B cell (primary cell): ENCODE data around the gene CCDC182. TPM values are rescaled to one million over a fixed set of nuclear protein-coding genes. Genes with fewer than 3 reads are reported as not detected.

Source experiments
- ATAC-seq: fragments of 200-7000 bp; cut with Tn5 transposase; one replicate; pipeline ENCODE4 v1.10.0; 2021; ENCODE audit warnings: low read depth, mild to moderate bottlenecking, moderate number of reproducible peaks, moderate library complexity
- CTCF ChIA-PET: fragments of 350-600 bp; sonication (Branson Sonifier 250); formaldehyde crosslinking; loops from one replicate; lab custom pipeline; 2021; ENCODE audit warnings: antibody characterized with exemption, inconsistent platforms; lab: Charles Lee
- POLR2A ChIA-PET: fragments of 350-600 bp; sonication (Branson Sonifier 250); formaldehyde crosslinking; loops from one replicate; lab custom pipeline; 2021; ENCODE audit warnings: antibody characterized with exemption; lab: Charles Lee
- DNase-seq: peaks from one replicate; pipeline ENCODE4 v3.0.0; 2013
- H2AFZ ChIP-seq: 2 replicates; pipeline ENCODE4 v1.6.1; 2012; ENCODE audit warnings: mild to moderate bottlenecking, low read depth, low read length; ENCODE audit not compliant: insufficient read depth, poor library complexity, severe bottlenecking
- H3K27ac ChIP-seq, 2 donors: 1 replicate in 1 of 2; 2 replicates in 1 of 2; pipeline ENCODE4 v1.5.1; 2012 to 2013; ENCODE audit warnings: low read length in 2 of 2, mild to moderate bottlenecking in 2 of 2, moderate library complexity in 1 of 2
- H3K27me3 ChIP-seq, 4 experiments: fragments of 200-600 bp in 1 of 4; sonication (generic) in 1 of 4; replicated peaks in 1 of 4; 1 replicate in 2 of 4; 2 replicates in 2 of 4; pipeline versions ENCODE4 v1.6.1 to v1.7.0; 2013 to 2016; ENCODE audit warnings: low read length in 3 of 4, mild to moderate bottlenecking in 2 of 4, mixed read lengths in 1 of 4, moderate library complexity in 1 of 4; ENCODE audit not compliant: insufficient read depth in 4 of 4, control insufficient read depth in 3 of 4; ENCODE audit errors: control extremely low read depth in 1 of 4
- H3K36me3 ChIP-seq, 2 experiments: replicated peaks in 1 of 2; 1 replicate in 1 of 2; 2 replicates in 1 of 2; pipeline versions ENCODE4 v1.6.1 to v1.7.1; 2013; ENCODE audit warnings: low read length in 1 of 2; ENCODE audit not compliant: insufficient read depth in 2 of 2, control insufficient read depth in 1 of 2; ENCODE audit errors: control extremely low read depth in 1 of 2, extremely low read depth in 1 of 2
- H3K4me1 ChIP-seq, 2 donors: fragments of 200-600 bp in 1 of 2; sonication (generic) in 1 of 2; 1 replicate in 1 of 2; 2 replicates in 1 of 2; pipeline versions ENCODE4 v1.5.1 to v1.6.1; 2013 to 2017; ENCODE audit warnings: low read length in 2 of 2; ENCODE audit not compliant: control insufficient read depth in 2 of 2, insufficient read depth in 2 of 2
- H3K4me2 ChIP-seq: replicated peaks from 2 replicates; pipeline ENCODE3; 2012; ENCODE audit warnings: mild to moderate bottlenecking, low read depth, low read length; ENCODE audit not compliant: poor library complexity, severe bottlenecking
- H3K4me3 ChIP-seq, 5 experiments: fragments of 200-600 bp in 1 of 5; sonication (generic) in 1 of 5; 1 replicate in 3 of 5; 2 replicates in 2 of 5; pipeline versions ENCODE4 v1.5.1 to v1.7.0; 2011 to 2016; ENCODE audit warnings: low read length in 4 of 5, mild to moderate bottlenecking in 4 of 5, low read depth in 2 of 5, control low read depth in 1 of 5, moderate library complexity in 1 of 5; ENCODE audit not compliant: insufficient read depth in 1 of 5; ENCODE audit errors: control extremely low read depth in 1 of 5, extremely low read depth in 1 of 5
- H3K79me2 ChIP-seq: fragments of 200-600 bp; sonication (generic); one replicate; pipeline ENCODE4 v1.6.0; 2016; ENCODE audit warnings: low read length; ENCODE audit not compliant: control insufficient read depth, insufficient read depth
- H3K9ac ChIP-seq: fragments of 200-600 bp; sonication (generic); 2 replicates; pipeline ENCODE4 v1.6.1; 2017; ENCODE audit warnings: mild to moderate bottlenecking, low read length, moderate library complexity
- H3K9me3 ChIP-seq, 3 donors: one replicate each; pipeline versions ENCODE4 v1.6.1 to v1.7.1; 2013; ENCODE audit warnings: low read length in 2 of 3; ENCODE audit not compliant: control insufficient read depth in 2 of 3, insufficient read depth in 1 of 3; ENCODE audit errors: control extremely low read depth in 1 of 3
- H4K20me1 ChIP-seq: 2 replicates; pipeline ENCODE4 v1.6.0; 2012; ENCODE audit warnings: mild to moderate bottlenecking, low read length; ENCODE audit not compliant: insufficient read depth, control insufficient read depth, poor library complexity, severe bottlenecking
- H3K27ac Mint-ChIP-seq: one replicate; pipeline ENCODE4 v1.8.0; 2021; ENCODE audit warnings: mixed read lengths
- H3K27me3 Mint-ChIP-seq: one replicate; pipeline ENCODE4 v1.8.0; 2021; ENCODE audit warnings: mixed read lengths
- H3K4me1 Mint-ChIP-seq: one replicate; pipeline ENCODE4 v1.8.0; 2021; ENCODE audit warnings: mixed read lengths
- H3K4me3 Mint-ChIP-seq: one replicate; pipeline ENCODE4 v1.8.0; 2021; ENCODE audit warnings: mixed read lengths
- H3K9me3 Mint-ChIP-seq: one replicate; pipeline ENCODE4 v1.8.0; 2022; ENCODE audit warnings: mixed read lengths; ENCODE audit not compliant: insufficient read depth
- EZH2 ChIP-seq: IDR thresholded peaks from 2 replicates; pipeline ENCODE4 v1.6.1; 2012; ENCODE audit warnings: borderline replicate concordance, low read depth, mild to moderate bottlenecking, moderate library complexity, low read length; ENCODE audit not compliant: insufficient read depth, poor library complexity, severe bottlenecking
- WGBS: methylation state at CpG from one replicate; pipeline ENCODE4 v1.1.5; 2013; ENCODE audit warnings: missing lambda C conversion rate; ENCODE audit not compliant: insufficient coverage; 5-methylcytosine and 5-hydroxymethylcytosine counted together
- intact Hi-C: fragments of 100-400 bp; cut with micrococcal nuclease; formaldehyde crosslinking; loops from one replicate; pipeline ENCODE4 v1.10.0; 2022
- polyA plus RNA-seq: library from polyadenylated mRNA; depleted of rRNA; stranded (reverse); fragments of >200 nt; gene quantifications from 2 replicates; pipeline ENCODE4 v1.2.3, GENCODE V29; 2012
- total RNA-seq, 2 donors: library from RNA; stranded (reverse); fragments of 120-200 nt in 1 of 2; gene quantifications; 1 replicate in 1 of 2; 2 replicates in 1 of 2; pipeline versions ENCODE4 v1.2.3 to v1.2.4, GENCODE V29; 2013 to 2022
- TF ChIP-seq, protein P1 (sequence below): fragments of 200-600 bp; IDR thresholded peaks from one replicate; pipeline ENCODE4 v1.8.0; 2022; ENCODE audit warnings: antibody characterized with exemption, mild to moderate bottlenecking

CCDC182 gene
- total and polyA plus RNA-seq, 2 donors (not counting 1 experiment from before 2014, with no cell fraction given), result not detected

DNA sequence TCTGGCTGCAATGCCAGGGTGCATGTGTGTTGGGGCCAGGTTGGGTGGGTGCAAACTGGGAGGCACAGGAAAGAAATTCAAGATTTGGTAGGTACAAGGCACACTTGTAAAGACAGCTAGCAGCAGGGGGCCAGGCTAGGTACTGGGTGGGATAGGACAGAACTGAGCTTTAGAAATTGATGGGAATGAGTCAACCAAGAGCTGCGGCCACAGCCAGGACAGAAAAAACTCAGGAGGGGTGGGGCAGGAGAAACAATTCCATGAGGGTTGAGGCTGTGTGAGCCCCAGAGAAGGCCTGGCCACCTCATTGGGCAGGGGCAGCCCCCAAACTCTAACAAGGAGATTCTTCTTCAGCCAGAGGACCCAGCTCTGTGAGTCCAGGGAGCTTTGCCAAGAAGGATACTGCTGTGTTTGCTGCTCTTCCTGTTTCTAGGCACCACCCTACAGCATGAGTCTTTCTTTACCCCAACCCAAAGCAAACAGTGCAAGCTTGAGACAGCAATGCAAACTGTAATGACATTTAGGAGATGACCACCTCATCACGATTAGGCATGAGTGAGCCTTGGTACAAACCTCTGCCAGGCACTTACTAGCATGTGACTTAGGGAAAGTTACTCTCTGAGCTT, 21.3 kb upstream of the CCDC182 start:
- no peaks in the 10 kb centered on the region for H4K20me1 ChIP-seq
- H3K4me1 ChIP-seq, result no peaks in the 10 kb centered on the region
- no peaks in the 10 kb centered on the region for H3K79me2 ChIP-seq
- no peak for DNase-seq
- 100% methylated on average over 1 of the region's 2 CpGs for WGBS
- H2AFZ ChIP-seq, result no peak overlapping the region
- H3K9ac ChIP-seq, result no peak overlapping the region
- TF ChIP-seq EZH2, result no peak
- TF ChIP-seq, protein P1, sequence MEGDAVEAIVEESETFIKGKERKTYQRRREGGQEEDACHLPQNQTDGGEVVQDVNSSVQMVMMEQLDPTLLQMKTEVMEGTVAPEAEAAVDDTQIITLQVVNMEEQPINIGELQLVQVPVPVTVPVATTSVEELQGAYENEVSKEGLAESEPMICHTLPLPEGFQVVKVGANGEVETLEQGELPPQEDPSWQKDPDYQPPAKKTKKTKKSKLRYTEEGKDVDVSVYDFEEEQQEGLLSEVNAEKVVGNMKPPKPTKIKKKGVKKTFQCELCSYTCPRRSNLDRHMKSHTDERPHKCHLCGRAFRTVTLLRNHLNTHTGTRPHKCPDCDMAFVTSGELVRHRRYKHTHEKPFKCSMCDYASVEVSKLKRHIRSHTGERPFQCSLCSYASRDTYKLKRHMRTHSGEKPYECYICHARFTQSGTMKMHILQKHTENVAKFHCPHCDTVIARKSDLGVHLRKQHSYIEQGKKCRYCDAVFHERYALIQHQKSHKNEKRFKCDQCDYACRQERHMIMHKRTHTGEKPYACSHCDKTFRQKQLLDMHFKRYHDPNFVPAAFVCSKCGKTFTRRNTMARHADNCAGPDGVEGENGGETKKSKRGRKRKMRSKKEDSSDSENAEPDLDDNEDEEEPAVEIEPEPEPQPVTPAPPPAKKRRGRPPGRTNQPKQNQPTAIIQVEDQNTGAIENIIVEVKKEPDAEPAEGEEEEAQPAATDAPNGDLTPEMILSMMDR, result no peak
- no peak overlapping the region for H3K4me3 ChIP-seq
- ChIA-PET CTCF (interaction anchor here (0.6 to 1.8 kb wide), 3 partner anchors 18 to 420 kb away, joined by 3 to 7 read pairs (median 5); no protein-coding TSS in a partner anchor), POLR2A (no interaction called here)
- Mint-ChIP-seq H3K27me3 (peaks cover 16% of the 10 kb centered on the region), H3K27ac (no peak overlapping the region), H3K4me1 (no peaks in the 10 kb centered on the region), H3K4me3 (no peak overlapping the region), H3K9me3 (no peaks in the 10 kb centered on the region)
- no peaks in the 10 kb centered on the region for H3K27me3 ChIP-seq
- H3K36me3 ChIP-seq, result no peaks in the 10 kb centered on the region
- no peak overlapping the region for H3K27ac ChIP-seq
- intact Hi-C loops, result no loop called here
- H3K9me3 ChIP-seq, result no peaks in the 10 kb centered on the region
- no peak overlapping the region for H3K4me2 ChIP-seq
- no peak for ATAC-seq
